Activated CD4-positive, alpha-beta T cell treated with anti-CD3 and anti-CD28 coated beads for 4 hours (primary cell): ENCODE data around the gene PRR18.
A peak's percentile ranks its signal among the peaks of the same experiment; 100 is the strongest.

ENCODE experiments used
- DNase-seq, 2 donors: peaks; one replicate each; pipeline ENCODE4 v3.0.0-alpha.2; 2020

PRR18 gene

GRCh38 chr6:166305562-166306117, 2.6 kb downstream of the PRR18 start:
- DNase-seq, result no peak

DNA sequence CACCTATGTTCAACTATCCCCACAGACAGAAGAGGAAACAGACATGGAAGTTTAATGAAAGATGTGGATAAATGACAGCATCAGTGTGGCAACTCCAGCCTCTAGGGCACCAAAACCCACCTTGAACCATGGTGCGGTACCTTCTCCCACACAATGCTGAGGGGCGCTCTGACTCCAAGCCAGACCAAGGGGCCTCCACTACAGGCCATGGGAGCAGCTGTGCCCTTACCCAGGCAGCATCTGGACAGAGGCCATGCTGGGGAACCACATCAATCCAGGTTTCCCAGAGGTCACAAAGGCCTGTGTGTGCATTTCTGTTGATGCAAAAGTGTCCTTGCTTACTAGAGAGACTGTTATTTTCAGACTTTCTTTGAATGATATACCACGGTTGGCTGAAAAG, 4.1 kb downstream of the PRR18 start:
- no peak for DNase-seq

- no peak for DNase-seq
These were observed 6.3 kb downstream of the PRR18 start for GRCh38 chr6:166301611-166302529.

GRCh38 chr6:166300357-166300987, 7.7 kb downstream of the PRR18 start:
- no peak for DNase-seq

GRCh38 chr6:166297606-166298005, 10.6 kb downstream of the PRR18 start:
- DNase-seq, result no peak

DNA sequence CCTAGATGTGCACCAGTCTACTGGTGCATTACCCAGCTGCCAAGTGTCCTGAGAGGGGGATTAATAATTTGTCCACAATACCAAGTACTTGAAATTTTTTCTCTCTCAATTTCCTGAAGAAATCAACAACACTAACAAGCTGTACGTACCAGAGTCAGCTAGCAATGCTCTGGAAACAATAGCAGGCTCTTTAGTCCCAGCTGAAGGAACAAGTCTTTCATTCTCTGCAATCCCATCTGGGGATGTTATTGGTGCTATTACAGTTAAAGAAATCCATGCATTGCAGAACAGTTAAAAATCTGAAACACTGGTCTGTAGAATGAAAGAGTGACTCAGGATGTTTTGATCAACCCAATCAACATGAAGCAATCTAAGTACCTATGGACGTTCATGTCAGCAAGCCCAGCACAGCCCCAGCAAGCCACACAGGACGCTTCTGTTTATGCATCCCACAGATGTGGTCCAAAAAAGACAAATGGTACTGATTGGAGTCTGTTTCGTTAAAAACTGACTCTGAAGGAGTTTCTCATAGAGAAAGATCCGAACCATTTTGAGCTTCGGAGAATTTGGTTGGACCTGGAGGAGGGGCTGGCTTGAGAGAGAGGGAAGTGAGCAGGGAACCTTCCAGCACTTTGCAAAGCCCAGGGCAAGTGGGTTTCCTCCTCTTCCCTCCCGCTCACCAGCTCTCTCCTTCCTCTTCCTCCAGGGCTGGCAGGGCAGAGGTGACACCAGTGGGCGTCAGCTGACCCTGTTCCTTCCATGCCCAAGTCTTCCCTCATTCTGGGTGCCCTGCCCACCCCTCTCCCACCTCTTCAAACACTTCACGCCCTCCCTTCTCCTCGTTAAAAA, 11.9 kb downstream of the PRR18 start:
- no peak for DNase-seq

DNA sequence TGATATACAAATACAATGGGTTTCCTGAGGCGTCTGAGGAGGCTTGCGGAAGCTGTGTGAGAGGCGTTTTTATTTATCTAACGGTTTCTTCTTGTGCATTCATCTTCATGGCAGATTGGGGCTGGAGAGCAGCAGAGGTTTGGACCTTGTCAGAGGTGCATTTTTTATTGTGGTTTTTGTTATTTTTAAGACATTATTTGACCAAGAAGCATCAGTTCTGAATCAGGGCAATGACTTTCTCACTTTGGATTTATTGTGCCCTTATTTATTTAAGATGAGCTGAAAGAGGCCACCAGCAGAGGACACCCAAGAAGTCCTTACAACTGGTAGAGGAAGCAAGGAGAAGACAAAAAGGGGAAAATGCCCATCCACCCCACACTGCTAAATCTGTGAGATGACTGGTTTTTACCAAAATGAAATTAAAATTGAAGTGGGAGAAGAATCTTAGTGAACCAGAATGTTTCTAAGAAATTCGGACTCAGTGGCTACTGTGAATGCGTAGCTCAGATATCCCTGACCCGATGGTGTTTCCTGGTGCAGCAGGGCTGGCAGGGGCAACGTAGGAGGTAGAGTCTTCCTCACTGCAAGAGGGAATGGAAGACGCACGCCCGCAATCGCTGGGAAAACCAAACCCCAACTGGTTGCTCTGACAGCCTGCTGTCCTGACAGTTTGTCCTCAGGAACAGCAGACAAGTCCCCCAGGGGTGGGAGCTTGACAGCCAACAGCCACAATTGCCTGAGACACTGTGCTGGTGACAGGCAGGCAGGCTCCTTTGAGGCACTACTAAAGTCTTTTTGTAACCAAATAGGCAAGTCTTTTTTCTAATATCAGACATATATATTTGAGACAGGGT, 14.2 kb downstream of the PRR18 start:
- DNase-seq, result no peak

DNA sequence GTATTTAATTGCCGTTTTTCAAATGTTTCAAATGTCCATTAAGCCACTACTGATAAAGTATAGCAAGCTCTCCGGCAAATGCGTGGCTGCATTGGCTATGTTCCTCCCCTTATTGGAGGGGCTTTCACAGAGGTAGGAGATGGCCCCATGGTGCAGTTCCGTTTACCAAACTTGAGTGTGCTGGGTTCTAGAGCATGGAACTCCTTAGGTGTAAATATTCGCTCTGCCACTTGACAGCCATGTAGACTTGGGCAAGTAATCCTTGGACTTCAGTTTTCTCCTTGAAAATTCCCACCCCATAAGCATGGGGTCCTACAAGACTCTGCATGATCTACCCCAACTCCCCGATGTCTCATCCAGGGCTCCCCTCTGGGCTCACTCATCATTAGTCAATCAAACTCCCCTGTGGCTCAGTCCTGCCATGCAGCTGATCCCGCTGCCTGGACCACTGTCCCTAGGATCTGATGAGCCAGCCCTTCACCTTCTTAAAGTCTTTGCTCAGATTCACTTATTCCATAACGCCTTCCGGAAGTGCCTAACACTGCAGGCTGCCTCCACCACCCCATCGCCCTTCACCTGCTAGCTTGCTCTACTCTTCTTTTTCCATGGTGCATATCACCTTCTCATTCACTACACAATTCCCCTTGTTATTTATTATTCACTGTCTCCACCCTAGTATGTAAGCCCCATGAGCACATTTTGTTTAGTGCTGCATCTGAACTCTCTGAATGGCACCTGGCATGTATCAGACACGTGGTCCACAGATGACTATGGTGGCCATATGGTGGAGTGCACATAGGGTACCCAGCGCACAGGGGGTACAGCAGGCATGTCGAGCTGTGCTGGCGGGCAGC, 18.8 kb downstream of the PRR18 start:
- no peak for DNase-seq

DNA sequence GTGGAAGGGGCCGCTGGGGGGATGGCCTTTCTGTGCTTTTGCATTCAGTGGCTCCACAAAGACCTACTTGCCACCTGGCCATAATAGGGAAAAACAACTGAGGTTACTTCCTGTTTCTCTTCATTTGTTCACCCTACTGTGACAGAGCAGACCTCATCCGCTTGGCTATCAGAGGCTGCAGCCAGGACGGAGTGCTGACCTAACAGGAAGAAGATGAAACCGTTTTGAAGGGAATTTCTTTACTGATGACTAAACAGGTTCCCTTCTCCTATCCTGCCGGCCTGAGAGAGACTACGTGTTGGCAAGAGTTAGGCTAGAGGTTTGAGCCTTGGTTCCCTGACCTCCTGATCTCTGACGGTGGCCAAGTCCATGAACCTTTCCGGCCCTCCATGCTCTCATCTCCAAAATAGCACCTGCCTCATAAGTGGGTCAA, 21.3 kb downstream of the PRR18 start:
- no peak for DNase-seq

GRCh38 chr6:166285233-166285632, 23.0 kb downstream of the PRR18 start:
- DNase-seq, result no peak

DNA sequence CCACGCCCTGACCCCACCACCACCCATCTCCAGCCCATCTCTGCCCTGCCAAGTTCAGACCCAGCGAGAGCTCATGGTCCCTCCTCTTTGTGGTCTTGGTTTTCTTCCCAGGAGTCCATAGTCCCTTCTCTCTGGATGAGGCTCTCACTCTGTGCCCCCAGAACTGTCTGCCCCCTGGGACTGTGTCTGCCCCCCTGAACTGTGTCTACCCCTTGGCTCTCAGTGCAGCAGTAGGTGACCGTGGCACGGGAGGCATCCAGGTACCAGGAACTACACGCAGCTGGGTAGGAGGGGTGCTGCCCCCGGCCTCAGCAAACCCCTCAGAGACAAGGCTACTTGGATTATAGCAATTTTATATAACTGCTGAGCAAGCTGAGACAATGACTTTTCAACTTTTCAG, 23.6 kb downstream of the PRR18 start:
- no peak for DNase-seq

GRCh38 chr6:166282394-166283032, 25.7 kb downstream of the PRR18 start:
- no peak for DNase-seq

DNA sequence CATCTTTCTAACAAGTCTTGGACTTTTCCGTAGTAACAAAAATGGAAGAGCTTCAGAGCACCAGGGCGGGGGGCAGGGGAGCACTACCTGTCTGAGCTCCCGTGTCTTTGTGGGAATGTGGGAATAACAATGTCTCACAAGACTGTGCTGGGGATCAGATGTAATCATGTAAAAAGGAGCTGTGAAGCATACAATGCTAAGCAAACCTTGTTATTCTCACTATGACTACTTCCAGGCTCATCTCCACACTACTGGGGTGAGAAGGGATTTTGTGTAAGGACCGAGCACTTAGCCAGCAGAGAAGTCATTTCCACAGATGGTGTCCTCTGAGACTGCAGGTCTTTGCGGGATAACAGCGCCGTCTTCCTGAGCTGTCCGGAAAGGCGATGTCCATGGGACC, 27.1 kb downstream of the PRR18 start:
- DNase-seq, result no peak

- no peak for DNase-seq
These were observed 28.9 kb downstream of the PRR18 start for GRCh38 chr6:166279393-166279679.

- no peak for DNase-seq
These were observed 29.4 kb downstream of the PRR18 start for GRCh38 chr6:166278579-166279392.

DNA sequence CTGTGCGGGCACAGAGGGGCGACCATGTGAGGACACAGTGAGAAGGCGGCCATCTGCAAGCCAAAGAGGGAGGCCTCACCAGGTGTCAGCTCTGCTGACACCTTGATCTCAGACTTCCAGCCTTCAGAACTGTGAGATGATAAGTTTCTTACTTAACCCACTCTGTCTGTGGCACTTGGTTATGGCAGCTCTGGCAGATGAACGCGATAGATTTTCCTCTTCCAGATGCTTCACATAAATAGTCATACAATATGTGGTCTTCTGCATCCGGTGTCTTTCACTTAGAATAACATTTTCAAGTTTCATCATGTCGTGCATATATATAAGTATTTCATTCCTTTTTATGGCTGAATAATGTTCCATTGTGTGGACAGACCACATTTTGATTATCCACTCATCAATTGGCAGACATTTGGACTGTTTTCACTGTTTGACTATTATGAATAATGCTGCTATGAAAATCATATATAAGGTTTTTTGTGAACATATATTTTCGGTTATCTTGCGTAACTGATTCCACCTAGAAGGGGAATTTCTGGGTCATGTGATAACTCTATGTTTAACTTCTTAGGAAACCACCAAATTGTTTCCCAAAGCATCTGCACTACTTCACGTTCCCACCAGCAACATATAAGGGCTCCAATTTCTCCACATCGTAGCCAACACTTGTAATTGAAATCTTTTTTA, 30.2 kb downstream of the PRR18 start:
- no peak for DNase-seq

- no peak for DNase-seq
These were observed 31.2 kb downstream of the PRR18 start for GRCh38 chr6:166277018-166277417.

GRCh38 chr6:166275714-166276166, 32.5 kb downstream of the PRR18 start:
- DNase-seq, result peak; percentile 72 to 73

DNA sequence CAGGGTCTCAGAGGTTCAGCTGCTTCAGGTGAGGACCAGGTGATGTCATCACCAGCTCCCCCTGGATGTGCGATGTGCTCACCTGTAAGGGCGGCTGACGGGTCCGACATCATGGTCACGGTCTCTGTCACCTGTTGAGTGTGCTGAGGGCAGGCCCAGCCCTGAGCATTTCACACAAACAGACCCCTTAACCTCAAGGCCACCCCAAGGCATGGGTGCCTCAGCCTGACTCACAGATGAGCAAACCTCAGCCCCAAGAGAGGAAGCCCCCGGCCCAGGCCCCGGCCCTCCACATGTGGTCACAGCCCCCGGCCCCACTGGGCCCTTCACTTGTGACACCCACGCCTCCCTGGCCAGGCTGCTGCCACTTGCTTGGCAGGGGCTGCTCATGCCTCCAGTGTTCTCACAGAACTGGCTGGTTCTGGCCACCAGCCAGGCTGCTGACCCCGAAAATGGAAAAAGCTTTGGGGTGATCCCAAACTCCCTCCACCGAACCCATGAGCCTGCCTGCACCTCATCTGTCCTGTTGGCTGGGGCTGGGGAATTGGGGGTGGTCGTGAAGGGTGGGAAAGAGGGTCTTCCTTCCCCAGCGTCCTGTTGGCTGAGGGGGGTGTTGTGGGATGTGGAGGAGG, 33.3 kb downstream of the PRR18 start:
- no peak for DNase-seq
